DOHH2 (cell line): ENCODE data around the gene SOCS2.

Experiments used
- H3F3A ChIP-seq: fragments of 200-600 bp; sonication (generic), shearing (Covaris generic); 2 replicates; pipeline ENCODE4 v1.6.0; 2016; ENCODE audit warnings: antibody characterized with exemption, mild to moderate bottlenecking; ENCODE audit not compliant: control insufficient read depth, insufficient read depth
- H3K27ac ChIP-seq: fragments of 200-600 bp; sonication (generic); 2 replicates; pipeline ENCODE4 v1.5.1; 2014; ENCODE audit warnings: low read depth, mild to moderate bottlenecking, low read length, moderate library complexity
- H3K27me3 ChIP-seq: fragments of 200-600 bp; sonication (generic); 2 replicates; pipeline ENCODE4 v1.6.1; 2014; ENCODE audit warnings: mild to moderate bottlenecking, low read length, mixed read lengths; ENCODE audit not compliant: control insufficient read depth
- H3K36me3 ChIP-seq: fragments of 200-600 bp; sonication (generic); 2 replicates; pipeline ENCODE4 v1.6.1; 2014; ENCODE audit warnings: mild to moderate bottlenecking, low read length, moderate library complexity, mixed read lengths; ENCODE audit not compliant: control insufficient read depth
- H3K4me1 ChIP-seq: fragments of 200-600 bp; sonication (generic); 2 replicates; pipeline ENCODE4 v1.6.1; 2014; ENCODE audit warnings: mild to moderate bottlenecking, low read length, mixed read lengths; ENCODE audit not compliant: control insufficient read depth
- H3K4me2 ChIP-seq: fragments of 200-600 bp; sonication (generic); 2 replicates; pipeline ENCODE4 v1.6.0; 2014; ENCODE audit warnings: mild to moderate bottlenecking, low read length, moderate library complexity
- H3K4me3 ChIP-seq: fragments of 200-600 bp; sonication (generic); 2 replicates; pipeline ENCODE4 v1.5.1; 2014; ENCODE audit warnings: mild to moderate bottlenecking, low read length, mixed read lengths
- H3K79me2 ChIP-seq: fragments of 200-600 bp; sonication (generic); 2 replicates; pipeline ENCODE4 v1.6.1; 2014; ENCODE audit warnings: mild to moderate bottlenecking, low read length, mixed read lengths; ENCODE audit not compliant: control insufficient read depth
- H3K9me2 ChIP-seq: fragments of 200-600 bp; sonication (generic); replicated peaks from 2 replicates; pipeline ENCODE4 v1.6.1; 2014; ENCODE audit warnings: mild to moderate bottlenecking, low read length, mixed read lengths; ENCODE audit not compliant: control insufficient read depth
- H3K9me3 ChIP-seq: fragments of 200-600 bp; sonication (generic); 2 replicates; pipeline ENCODE4 v1.6.1; 2014; ENCODE audit warnings: antibody characterized with exemption, low read length, mixed read lengths; ENCODE audit not compliant: control insufficient read depth, insufficient read depth
- H4K20me1 ChIP-seq: fragments of 200-600 bp; sonication (generic); 2 replicates; pipeline ENCODE4 v1.6.0; 2014; ENCODE audit warnings: low read depth, mild to moderate bottlenecking, antibody characterized with exemption, low read length, moderate library complexity; ENCODE audit not compliant: control insufficient read depth, insufficient read depth
- EZH2phosphoT487 ChIP-seq: fragments of 200-600 bp; sonication (generic); IDR thresholded peaks from 2 replicates; pipeline ENCODE4 v1.6.1; 2017; ENCODE audit warnings: borderline replicate concordance, mild to moderate bottlenecking, antibody characterized with exemption, low read length, moderate library complexity, mixed read lengths
- TF ChIP-seq, protein P1 (sequence below): fragments of 200-600 bp; sonication (generic); IDR thresholded peaks from one replicate; pipeline ENCODE4 v1.5.1; 2014; ENCODE audit warnings: antibody characterized with exemption, mild to moderate bottlenecking, low read depth, low read length; ENCODE audit not compliant: poor library complexity, severe bottlenecking

Gene SOCS2

GRCh38 chr12:93541578-93542225 lies 30.8 kb upstream of the SOCS2 start:
- H3K4me3 ChIP-seq = no peak overlapping the region
- H3K79me2 ChIP-seq = no peaks in the 10 kb centered on the region
- no peaks in the 10 kb centered on the region for H3K9me2 ChIP-seq
- no peaks in the 10 kb centered on the region for H3F3A ChIP-seq
- TF ChIP-seq, protein P1, sequence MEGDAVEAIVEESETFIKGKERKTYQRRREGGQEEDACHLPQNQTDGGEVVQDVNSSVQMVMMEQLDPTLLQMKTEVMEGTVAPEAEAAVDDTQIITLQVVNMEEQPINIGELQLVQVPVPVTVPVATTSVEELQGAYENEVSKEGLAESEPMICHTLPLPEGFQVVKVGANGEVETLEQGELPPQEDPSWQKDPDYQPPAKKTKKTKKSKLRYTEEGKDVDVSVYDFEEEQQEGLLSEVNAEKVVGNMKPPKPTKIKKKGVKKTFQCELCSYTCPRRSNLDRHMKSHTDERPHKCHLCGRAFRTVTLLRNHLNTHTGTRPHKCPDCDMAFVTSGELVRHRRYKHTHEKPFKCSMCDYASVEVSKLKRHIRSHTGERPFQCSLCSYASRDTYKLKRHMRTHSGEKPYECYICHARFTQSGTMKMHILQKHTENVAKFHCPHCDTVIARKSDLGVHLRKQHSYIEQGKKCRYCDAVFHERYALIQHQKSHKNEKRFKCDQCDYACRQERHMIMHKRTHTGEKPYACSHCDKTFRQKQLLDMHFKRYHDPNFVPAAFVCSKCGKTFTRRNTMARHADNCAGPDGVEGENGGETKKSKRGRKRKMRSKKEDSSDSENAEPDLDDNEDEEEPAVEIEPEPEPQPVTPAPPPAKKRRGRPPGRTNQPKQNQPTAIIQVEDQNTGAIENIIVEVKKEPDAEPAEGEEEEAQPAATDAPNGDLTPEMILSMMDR = no peak
- TF ChIP-seq EZH2phosphoT487 = no peak
- H4K20me1 ChIP-seq = no peaks in the 10 kb centered on the region
- no peaks in the 10 kb centered on the region for H3K9me3 ChIP-seq
- H3K4me2 ChIP-seq = no peak overlapping the region
- peaks cover 6% of the 10 kb centered on the region for H3K4me1 ChIP-seq
- no peaks in the 10 kb centered on the region for H3K36me3 ChIP-seq
- no peak overlapping the region for H3K27ac ChIP-seq
- peaks cover 7% of the 10 kb centered on the region for H3K27me3 ChIP-seq

DNA sequence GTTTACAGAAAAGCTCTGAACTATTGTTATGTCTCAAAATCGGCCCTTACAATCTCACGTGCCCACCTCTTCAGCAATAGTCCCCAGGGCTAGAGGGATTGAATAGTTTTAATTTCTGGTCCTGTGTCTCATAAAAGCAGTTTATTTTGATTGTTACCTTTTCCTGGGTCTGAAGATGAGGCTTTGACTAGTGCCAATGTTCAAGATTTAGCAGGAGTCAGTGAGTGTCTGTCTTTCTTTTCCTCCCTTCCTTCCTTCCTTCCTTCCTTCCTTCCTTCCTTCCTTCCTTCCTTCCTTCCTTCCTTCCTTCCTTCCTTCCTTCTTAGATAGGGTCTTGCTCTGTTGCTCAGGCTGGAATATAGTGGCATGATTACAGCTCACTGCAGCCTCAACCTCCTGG lies 24.7 kb upstream of the SOCS2 start:
- Histone ChIP-seq H3K27ac (no peak overlapping the region), H3K4me3 (no peak overlapping the region)
- TF ChIP-seq, protein P1 = no peak
- TF ChIP-seq EZH2phosphoT487 = no peak

DNA sequence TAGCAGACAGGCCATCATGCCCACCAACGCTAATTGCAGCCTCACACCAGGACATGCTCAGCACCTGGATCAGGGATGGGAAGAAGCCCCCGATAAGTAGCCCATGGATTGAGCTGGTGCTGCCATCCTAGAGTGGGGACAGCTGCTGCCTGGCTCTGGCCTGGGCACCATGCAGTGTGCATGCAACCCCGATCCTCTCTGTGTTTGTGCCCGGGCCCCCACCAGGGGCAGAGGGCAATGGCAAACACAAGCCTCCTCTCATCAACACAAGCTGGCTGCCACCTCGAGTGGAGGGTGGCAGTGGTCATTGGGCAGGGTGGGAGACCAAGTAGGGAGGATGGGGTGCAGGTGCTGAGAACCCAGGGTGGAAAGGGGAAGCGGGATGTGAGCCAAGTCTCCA lies 23.3 kb upstream of the SOCS2 start:
- H3K79me2 ChIP-seq = no peaks in the 10 kb centered on the region
- H3K9me3 ChIP-seq = no peaks in the 10 kb centered on the region
- no peak overlapping the region for H3K4me3 ChIP-seq
- no peaks in the 10 kb centered on the region for H3F3A ChIP-seq
- H3K27ac ChIP-seq = no peak overlapping the region
- H3K27me3 ChIP-seq = peaks cover 14% of the 10 kb centered on the region
- no peaks in the 10 kb centered on the region for H3K4me1 ChIP-seq
- no peak overlapping the region for H3K4me2 ChIP-seq
- TF ChIP-seq, protein P1 = no peak
- no peak for TF ChIP-seq EZH2phosphoT487
- no peaks in the 10 kb centered on the region for H3K36me3 ChIP-seq
- no peaks in the 10 kb centered on the region for H3K9me2 ChIP-seq
- H4K20me1 ChIP-seq = no peaks in the 10 kb centered on the region

More for the DNA sequence above, 24.7 kb upstream of the SOCS2 start:
- Histone ChIP-seq H3K9me2 (no peaks in the 10 kb centered on the region), H3K27me3 (peaks cover 14% of the 10 kb centered on the region), H3K4me2 (no peak overlapping the region), H3K79me2 (no peaks in the 10 kb centered on the region), H3K9me3 (no peaks in the 10 kb centered on the region), H3K4me1 (no peaks in the 10 kb centered on the region), H4K20me1 (no peaks in the 10 kb centered on the region), H3K36me3 (no peaks in the 10 kb centered on the region), H3F3A (no peaks in the 10 kb centered on the region)
